Osteoblast (primary cell): Measurements from ENCODE around the gene C1orf159. TPM values are rescaled to one million over a fixed set of nuclear protein-coding genes. Genes with fewer than 3 reads are reported as not detected.
A peak's percentile ranks its signal among the peaks of the same experiment; 100 is the strongest.

Source experiments
- DNase-seq: peaks from one replicate; pipeline ENCODE4 v3.0.0; 2011; ENCODE audit warnings: low spot score, mixed read lengths; ENCODE audit not compliant: insufficient read length; ENCODE audit errors: missing footprints
- H2AFZ ChIP-seq: 2 replicates; pipeline ENCODE4 v1.6.0; 2011; ENCODE audit warnings: mild to moderate bottlenecking, low read length
- H3K27ac ChIP-seq: 2 replicates; pipeline ENCODE4 v1.5.1; 2011; ENCODE audit warnings: mild to moderate bottlenecking, low read depth, low read length, moderate library complexity
- H3K27me3 ChIP-seq: 2 replicates; pipeline ENCODE4 v1.6.0; 2012; ENCODE audit warnings: mild to moderate bottlenecking, control low read depth, inconsistent platforms, low read length, moderate library complexity; ENCODE audit not compliant: insufficient read depth
- H3K36me3 ChIP-seq: 2 replicates; pipeline ENCODE4 v1.5.1; 2011; ENCODE audit warnings: mild to moderate bottlenecking, low read length, control low read depth, moderate library complexity; ENCODE audit not compliant: insufficient read depth
- H3K4me1 ChIP-seq: 2 replicates; pipeline ENCODE4 v1.5.1; 2011; ENCODE audit warnings: mild to moderate bottlenecking, low read length, control low read depth, moderate library complexity; ENCODE audit not compliant: insufficient read depth
- H3K4me2 ChIP-seq: 2 replicates; pipeline ENCODE4 v1.6.0; 2011; ENCODE audit warnings: mild to moderate bottlenecking, low read length; ENCODE audit not compliant: insufficient read depth
- H3K4me3 ChIP-seq: fragments of 200-600 bp; sonication (generic); 3 replicates; pipeline ENCODE4 v1.5.1; 2012; ENCODE audit warnings: mild to moderate bottlenecking, low read length, inconsistent platforms; ENCODE audit not compliant: insufficient read depth
- H3K79me2 ChIP-seq: 2 replicates; pipeline ENCODE4 v1.6.0; 2012; ENCODE audit warnings: mild to moderate bottlenecking, low read length, control low read depth, inconsistent platforms; ENCODE audit not compliant: insufficient read depth
- H3K9me3 ChIP-seq: 2 replicates; pipeline ENCODE4 v1.5.1; 2011; ENCODE audit warnings: low read depth, low read length, control low read depth
- H4K20me1 ChIP-seq: 2 replicates; pipeline ENCODE4 v1.6.0; 2012; ENCODE audit warnings: mild to moderate bottlenecking, low read length, control low read depth; ENCODE audit not compliant: insufficient read depth
- CTCF ChIP-seq: IDR thresholded peaks from 2 replicates; pipeline ENCODE4 v1.5.1; 2011; ENCODE audit warnings: mild to moderate bottlenecking, low read depth, low read length, moderate library complexity; ENCODE audit errors: extremely low read depth
- total RNA-seq: library from RNA; depleted of rRNA; stranded (reverse); fragments of >200 nt; gene quantifications from 2 replicates; pipeline ENCODE4 v1.2.3, GENCODE V29; 2012

The C1orf159 gene
- total RNA-seq, 1 donor, result 5.4 TPM

- H3K4me2 ChIP-seq, result no peak overlapping the region
- H3K4me1 ChIP-seq, result no peaks in the 10 kb centered on the region
- no peaks in the 10 kb centered on the region for H3K27me3 ChIP-seq
- H3K79me2 ChIP-seq, result no peaks in the 10 kb centered on the region
- H4K20me1 ChIP-seq, result no peaks in the 10 kb centered on the region
- no peak for TF ChIP-seq CTCF
- no peaks in the 10 kb centered on the region for H3K36me3 ChIP-seq
- no peak overlapping the region for H3K27ac ChIP-seq
- no peak overlapping the region for H2AFZ ChIP-seq
- H3K9me3 ChIP-seq, result no peaks in the 10 kb centered on the region
- H3K4me3 ChIP-seq, result no peak overlapping the region
- peak; percentile 83 for DNase-seq
Measured at GRCh38 chr1:1088029-1088800, 27.7 kb downstream of the C1orf159 start.

- Histone ChIP-seq H2AFZ (no peak overlapping the region), H3K4me2 (no peak overlapping the region), H3K9me3 (no peaks in the 10 kb centered on the region), H3K4me3 (no peak overlapping the region), H3K27me3 (no peaks in the 10 kb centered on the region), H3K4me1 (no peaks in the 10 kb centered on the region), H3K36me3 (no peaks in the 10 kb centered on the region), H3K79me2 (no peaks in the 10 kb centered on the region), H3K27ac (no peak overlapping the region), H4K20me1 (no peaks in the 10 kb centered on the region)
- TF ChIP-seq CTCF, result no peak
- peak; percentile 83 for DNase-seq
Measured at GRCh38 chr1:1087351-1088028, 28.4 kb downstream of the C1orf159 start.

DNA sequence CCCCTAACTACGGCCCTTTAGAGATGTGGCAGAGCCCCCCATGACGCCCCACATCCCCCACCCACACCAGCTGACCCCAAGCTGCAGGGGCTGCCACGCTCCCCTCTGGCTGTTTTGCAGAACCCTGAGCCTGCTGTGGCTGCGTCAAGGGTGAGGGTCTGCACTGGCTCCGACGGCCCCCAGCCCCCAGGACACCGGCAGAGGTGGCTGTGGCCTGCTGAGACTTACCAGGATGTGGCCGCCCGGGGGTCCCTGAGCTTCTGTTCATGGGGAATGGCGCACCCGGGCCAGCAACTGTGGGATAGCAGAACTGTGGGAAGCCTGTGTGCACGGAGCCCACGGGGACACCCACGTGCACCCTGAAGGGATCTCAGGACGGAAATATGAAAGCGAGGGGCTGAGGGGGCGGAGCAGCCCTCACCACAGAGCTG lies 29.0 kb downstream of the C1orf159 start:
- Histone ChIP-seq H3K9me3 (no peaks in the 10 kb centered on the region), H3K27me3 (no peaks in the 10 kb centered on the region), H3K27ac (no peak overlapping the region), H3K4me3 (no peak overlapping the region), H2AFZ (no peak overlapping the region), H3K4me1 (no peaks in the 10 kb centered on the region), H3K79me2 (no peaks in the 10 kb centered on the region), H3K36me3 (no peaks in the 10 kb centered on the region), H3K4me2 (no peak overlapping the region), H4K20me1 (no peaks in the 10 kb centered on the region)
- peak; percentile 90 for DNase-seq
- no peak for TF ChIP-seq CTCF
